Measurements from ENCODE around the gene LOC101059915.
"Not testable (repeated sequence)": the region's sequence is repeated elsewhere in the genome, so short reads cannot be mapped to it uniquely, and the experiment has no call there.

DNA sequence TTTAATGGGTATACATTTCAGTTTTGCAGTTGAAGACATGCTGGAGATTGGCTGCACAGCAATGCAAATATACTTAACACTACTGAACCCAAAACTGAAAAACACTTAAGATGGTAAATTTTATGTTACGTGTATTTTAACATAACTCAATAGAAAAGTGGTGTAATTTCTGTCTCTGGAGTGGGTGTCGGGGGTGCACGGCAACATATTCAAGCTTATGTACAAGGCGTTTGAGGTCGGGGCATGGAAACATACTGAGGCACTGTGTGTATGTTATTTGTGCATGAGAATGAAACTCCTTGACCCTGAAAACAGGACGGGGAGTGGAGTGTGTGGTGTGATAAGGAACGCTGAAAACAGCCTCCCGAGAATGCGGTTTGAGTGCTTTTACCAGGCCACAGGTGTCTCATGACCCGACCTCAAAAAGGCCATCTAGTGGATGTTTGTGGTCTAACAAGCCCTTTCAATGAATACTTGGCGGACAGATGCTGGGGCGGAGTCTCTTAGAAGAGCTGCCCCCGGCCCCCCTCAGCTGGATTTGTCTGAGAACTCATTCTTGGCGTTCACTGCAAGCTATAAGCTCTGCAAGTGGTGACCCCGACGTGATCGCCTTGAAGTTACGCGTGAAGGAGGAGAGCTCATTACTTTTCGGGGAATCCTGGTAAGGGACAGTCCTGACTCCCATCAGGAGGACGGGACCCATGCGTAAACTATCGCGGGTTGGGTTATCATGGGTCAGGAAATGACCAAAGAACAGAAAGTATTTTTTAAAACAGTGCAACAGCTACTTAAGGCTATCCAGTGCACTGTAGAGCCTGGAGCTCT lies 29.5 kb downstream of the LOC101059915 start:
- TF ChIP-seq POLR2A (IDR thresholded peaks at IDR 0.05), result not testable (repeated sequence)
- TF ChIP-seq, protein P1, sequence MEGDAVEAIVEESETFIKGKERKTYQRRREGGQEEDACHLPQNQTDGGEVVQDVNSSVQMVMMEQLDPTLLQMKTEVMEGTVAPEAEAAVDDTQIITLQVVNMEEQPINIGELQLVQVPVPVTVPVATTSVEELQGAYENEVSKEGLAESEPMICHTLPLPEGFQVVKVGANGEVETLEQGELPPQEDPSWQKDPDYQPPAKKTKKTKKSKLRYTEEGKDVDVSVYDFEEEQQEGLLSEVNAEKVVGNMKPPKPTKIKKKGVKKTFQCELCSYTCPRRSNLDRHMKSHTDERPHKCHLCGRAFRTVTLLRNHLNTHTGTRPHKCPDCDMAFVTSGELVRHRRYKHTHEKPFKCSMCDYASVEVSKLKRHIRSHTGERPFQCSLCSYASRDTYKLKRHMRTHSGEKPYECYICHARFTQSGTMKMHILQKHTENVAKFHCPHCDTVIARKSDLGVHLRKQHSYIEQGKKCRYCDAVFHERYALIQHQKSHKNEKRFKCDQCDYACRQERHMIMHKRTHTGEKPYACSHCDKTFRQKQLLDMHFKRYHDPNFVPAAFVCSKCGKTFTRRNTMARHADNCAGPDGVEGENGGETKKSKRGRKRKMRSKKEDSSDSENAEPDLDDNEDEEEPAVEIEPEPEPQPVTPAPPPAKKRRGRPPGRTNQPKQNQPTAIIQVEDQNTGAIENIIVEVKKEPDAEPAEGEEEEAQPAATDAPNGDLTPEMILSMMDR (IDR thresholded peaks at IDR 0.05), result not testable (repeated sequence)

All from ovary (tissue), 3 donors.